Activated naive CD8-positive, alpha-beta T cell treated with anti-CD3 and anti-CD28 coated beads, Interleukin-2, amount 50 U/mL, for 24 hours (primary cell): ENCODE measurements around the gene PC.
A peak's percentile ranks its signal among the peaks of the same experiment; 100 is the strongest.
"Not testable (repeated sequence)": the region's sequence is repeated elsewhere in the genome, so short reads cannot be mapped to it uniquely, and the experiment has no call there.

ENCODE experiments used
- ATAC-seq: fragments of 150-1000 bp; cut with Tn5 transposase; one replicate; pipeline ENCODE4 v1.10.0; 2021
- DNase-seq: peaks from one replicate; pipeline ENCODE4 v3.0.0; 2021
- H3K27ac Mint-ChIP-seq: one replicate; pipeline ENCODE4 v1.8.0; 2021; ENCODE audit warnings: mild to moderate bottlenecking, mixed read lengths
- H3K27me3 Mint-ChIP-seq: one replicate; pipeline ENCODE4 v1.8.0; 2021; ENCODE audit warnings: mixed read lengths
- H3K36me3 Mint-ChIP-seq: one replicate; pipeline ENCODE4 v1.8.0; 2021; ENCODE audit warnings: low read depth, mixed read lengths
- H3K4me1 Mint-ChIP-seq: one replicate; pipeline ENCODE4 v1.8.0; 2021; ENCODE audit warnings: mixed read lengths
- H3K4me3 Mint-ChIP-seq: one replicate; pipeline ENCODE4 v1.8.0; 2021; ENCODE audit warnings: mild to moderate bottlenecking, moderate library complexity, mixed read lengths
- H3K9me3 Mint-ChIP-seq: one replicate; pipeline ENCODE4 v1.8.0; 2021; ENCODE audit warnings: mixed read lengths

Gene PC

GRCh38 chr11:66958232-66958955 lies at the start of gene PC:
Gene PC (minus strand): TSS chr11:66958383. CDS start chr11:66872159, 86,224 bp downstream.
- peaks cover 24% of the 10 kb centered on the region for H3K4me1 Mint-ChIP-seq

GRCh38 chr11:67007126-67007525 lies 48.9 kb upstream of the PC start:
- H3K27ac Mint-ChIP-seq, result no peak overlapping the region
- peaks cover 2% of the 10 kb centered on the region for H3K4me1 Mint-ChIP-seq
- no peaks in the 10 kb centered on the region for H3K27me3 Mint-ChIP-seq
- DNase-seq (no peak), ATAC-seq (no peak)
- H3K36me3 Mint-ChIP-seq, result no peaks in the 10 kb centered on the region
- no peak overlapping the region for H3K4me3 Mint-ChIP-seq
- no peaks in the 10 kb centered on the region for H3K9me3 Mint-ChIP-seq

More at GRCh38 chr11:66958232-66958955, at the start of gene PC:
- Mint-ChIP-seq H3K4me3 (peak within 1 kb of the TSS; percentile 78), H3K9me3 (no peaks in the 10 kb centered on the region), H3K36me3 (no peaks in the 10 kb centered on the region), H3K27me3 (peaks cover 1% of the 10 kb centered on the region), H3K27ac (peak within 1 kb of the TSS; percentile 97)
- DNase-seq, result peak; percentile 97
- peak; percentile 98 for ATAC-seq

- no peaks in the 10 kb centered on the region for H3K27me3 Mint-ChIP-seq
- H3K27ac Mint-ChIP-seq, result no peak overlapping the region
- peaks cover 2% of the 10 kb centered on the region for H3K4me1 Mint-ChIP-seq
- DNase-seq, result peak; percentile 14
- no peaks in the 10 kb centered on the region for H3K9me3 Mint-ChIP-seq
- ATAC-seq, result no peak
- H3K36me3 Mint-ChIP-seq, result no peaks in the 10 kb centered on the region
- no peak overlapping the region for H3K4me3 Mint-ChIP-seq
These were observed 48.1 kb upstream of the PC start for GRCh38 chr11:67006029-67006884.

GRCh38 chr11:67005200-67005599 lies 47.0 kb upstream of the PC start:
- H3K36me3 Mint-ChIP-seq, H3K9me3 Mint-ChIP-seq, H3K27ac Mint-ChIP-seq, H3K4me1 Mint-ChIP-seq, H3K4me3 Mint-ChIP-seq, DNase-seq, H3K27me3 Mint-ChIP-seq, ATAC-seq: not testable (repeated sequence)

- no peak overlapping the region for H3K4me3 Mint-ChIP-seq
- H3K36me3 Mint-ChIP-seq, result no peaks in the 10 kb centered on the region
These were observed 44.8 kb upstream of the PC start for GRCh38 chr11:67002921-67003411.

GRCh38 chr11:67002297-67002913 lies 44.2 kb upstream of the PC start:
- no peaks in the 10 kb centered on the region for H3K27me3 Mint-ChIP-seq
- no peak for ATAC-seq
- no peak overlapping the region for H3K4me3 Mint-ChIP-seq

More at GRCh38 chr11:67002921-67003411, 44.8 kb upstream of the PC start:
- no peaks in the 10 kb centered on the region for H3K27me3 Mint-ChIP-seq
- ATAC-seq (no peak), DNase-seq (no peak)
- no peak overlapping the region for H3K27ac Mint-ChIP-seq
- H3K4me1 Mint-ChIP-seq, result peaks cover 2% of the 10 kb centered on the region
- H3K9me3 Mint-ChIP-seq, result no peaks in the 10 kb centered on the region

GRCh38 chr11:67001332-67001731 lies 43.1 kb upstream of the PC start:
- Mint-ChIP-seq H3K4me3 (no peak overlapping the region), H3K36me3 (no peaks in the 10 kb centered on the region), H3K9me3 (no peaks in the 10 kb centered on the region), H3K27me3 (peaks cover 2% of the 10 kb centered on the region), H3K4me1 (peaks cover 2% of the 10 kb centered on the region), H3K27ac (no peak overlapping the region)
- DNase-seq (no peak), ATAC-seq (no peak)

More at GRCh38 chr11:67002297-67002913, 44.2 kb upstream of the PC start:
- Mint-ChIP-seq H3K36me3 (no peaks in the 10 kb centered on the region), H3K27ac (no peak overlapping the region), H3K4me1 (peaks cover 2% of the 10 kb centered on the region), H3K9me3 (no peaks in the 10 kb centered on the region)
- DNase-seq, result no peak

GRCh38 chr11:66999555-66999954 lies 41.4 kb upstream of the PC start:
- peaks cover 3% of the 10 kb centered on the region for H3K27me3 Mint-ChIP-seq
- no peak overlapping the region for H3K27ac Mint-ChIP-seq
- H3K4me1 Mint-ChIP-seq, result no peaks in the 10 kb centered on the region
- no peak overlapping the region for H3K4me3 Mint-ChIP-seq
- H3K9me3 Mint-ChIP-seq, result no peaks in the 10 kb centered on the region
- DNase-seq (no peak), ATAC-seq (no peak)
- no peaks in the 10 kb centered on the region for H3K36me3 Mint-ChIP-seq

- Mint-ChIP-seq H3K36me3 (no peaks in the 10 kb centered on the region), H3K27ac (no peak overlapping the region), H3K4me1 (no peaks in the 10 kb centered on the region), H3K27me3 (peaks cover 12% of the 10 kb centered on the region), H3K9me3 (no peaks in the 10 kb centered on the region), H3K4me3 (no peak overlapping the region)
- DNase-seq, result no peak
- ATAC-seq, result no peak
These were observed 38.6 kb upstream of the PC start for GRCh38 chr11:66996609-66997273.

- no peak for DNase-seq
- Mint-ChIP-seq H3K27ac (no peak overlapping the region), H3K36me3 (no peaks in the 10 kb centered on the region), H3K4me1 (no peaks in the 10 kb centered on the region), H3K9me3 (no peaks in the 10 kb centered on the region), H3K4me3 (no peak overlapping the region), H3K27me3 (peaks cover 16% of the 10 kb centered on the region)
- ATAC-seq, result no peak
These were observed 33.9 kb upstream of the PC start for GRCh38 chr11:66992041-66992440.

GRCh38 chr11:66989360-66989759 lies 31.2 kb upstream of the PC start:
- H3K9me3 Mint-ChIP-seq, result not testable (repeated sequence)

GRCh38 chr11:66988741-66989140 lies 30.6 kb upstream of the PC start:
- H3K4me3 Mint-ChIP-seq, DNase-seq, H3K9me3 Mint-ChIP-seq, H3K27ac Mint-ChIP-seq, ATAC-seq, H3K36me3 Mint-ChIP-seq, H3K4me1 Mint-ChIP-seq: not testable (repeated sequence)
- peaks cover 19% of the 10 kb centered on the region for H3K27me3 Mint-ChIP-seq

More at GRCh38 chr11:66989360-66989759, 31.2 kb upstream of the PC start:
- not testable (repeated sequence) for DNase-seq, H3K27ac Mint-ChIP-seq, H3K36me3 Mint-ChIP-seq, H3K4me3 Mint-ChIP-seq, H3K4me1 Mint-ChIP-seq, ATAC-seq
- H3K27me3 Mint-ChIP-seq, result peaks cover 19% of the 10 kb centered on the region

GRCh38 chr11:66987924-66988637 lies 29.9 kb upstream of the PC start:
- H3K27me3 Mint-ChIP-seq, result peaks cover 17% of the 10 kb centered on the region
- H3K27ac Mint-ChIP-seq, result no peak overlapping the region

More at GRCh38 chr11:66987924-66988637, 29.9 kb upstream of the PC start:
- Mint-ChIP-seq H3K4me1 (no peaks in the 10 kb centered on the region), H3K36me3 (no peaks in the 10 kb centered on the region), H3K9me3 (no peaks in the 10 kb centered on the region), H3K4me3 (no peak overlapping the region)
- ATAC-seq (no peak), DNase-seq (no peak)
